HG02943 (cell line): ENCODE data around the gene OPRM1.
A peak's percentile ranks its signal among the peaks of the same experiment; 100 is the strongest.

Experiments used
- ATAC-seq: cut with Tn5 transposase; IDR thresholded peaks from one replicate; pipeline ENCODE4 v1.9.1; 2021; ENCODE audit warnings: mild to moderate bottlenecking, low read depth, moderate library complexity; ENCODE audit not compliant: unreplicated experiment

The OPRM1 gene

DNA sequence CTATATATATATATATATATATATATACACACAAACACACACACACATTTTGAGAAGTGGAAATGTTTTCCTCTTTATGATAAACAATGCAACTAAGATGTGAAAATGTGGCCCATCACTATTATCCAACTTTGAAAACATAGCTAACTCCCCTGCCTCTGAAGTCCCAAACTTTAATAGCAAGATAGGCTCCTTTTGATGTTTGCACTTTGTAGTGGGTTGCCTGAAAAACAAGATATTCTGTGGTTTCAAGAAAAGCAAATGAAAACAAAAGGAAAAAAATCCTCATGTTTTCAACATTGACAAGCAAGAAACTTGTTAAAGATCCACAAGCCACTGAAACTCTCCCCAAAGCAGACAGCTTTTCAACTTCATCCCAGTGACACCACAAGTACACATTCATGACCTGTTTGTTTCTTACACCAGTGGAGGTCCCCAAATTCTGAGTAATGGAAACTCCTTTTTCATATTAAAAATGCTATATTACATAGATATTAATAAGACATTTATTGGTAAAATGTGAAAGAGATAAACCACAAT is 227.6 kb downstream of the OPRM1 start:
- ATAC-seq, result no peak

DNA sequence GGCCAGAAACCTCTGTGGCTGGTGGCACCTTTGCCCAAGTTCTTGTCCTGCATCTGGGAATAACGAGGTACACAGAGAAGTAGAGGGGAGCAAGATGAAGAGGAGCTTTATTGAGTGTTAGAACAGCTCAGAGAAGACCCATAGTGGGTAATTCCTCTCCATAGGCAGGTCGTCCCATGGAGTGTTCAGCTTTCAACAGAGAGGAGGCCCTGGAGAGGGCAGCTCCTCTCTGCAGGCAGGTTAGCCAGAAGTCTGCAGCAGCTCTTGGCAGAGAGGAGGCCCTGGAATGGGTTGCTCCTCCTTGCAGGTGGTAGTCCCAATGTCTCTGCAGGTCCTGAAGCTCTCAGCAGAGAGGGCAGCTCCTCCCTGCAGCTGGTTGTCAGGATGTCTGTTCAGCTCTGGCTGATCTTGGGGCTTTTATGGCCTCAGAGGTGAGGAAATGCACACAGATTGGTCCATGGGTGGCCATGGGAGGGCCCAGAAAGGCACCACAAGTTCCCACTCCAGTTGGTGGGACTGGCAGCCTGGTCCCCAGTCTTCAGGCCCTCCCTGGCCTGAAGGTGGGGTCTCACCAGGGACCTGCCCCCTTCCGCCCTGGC is 228.6 kb downstream of the OPRM1 start:
- ATAC-seq, result no peak

DNA sequence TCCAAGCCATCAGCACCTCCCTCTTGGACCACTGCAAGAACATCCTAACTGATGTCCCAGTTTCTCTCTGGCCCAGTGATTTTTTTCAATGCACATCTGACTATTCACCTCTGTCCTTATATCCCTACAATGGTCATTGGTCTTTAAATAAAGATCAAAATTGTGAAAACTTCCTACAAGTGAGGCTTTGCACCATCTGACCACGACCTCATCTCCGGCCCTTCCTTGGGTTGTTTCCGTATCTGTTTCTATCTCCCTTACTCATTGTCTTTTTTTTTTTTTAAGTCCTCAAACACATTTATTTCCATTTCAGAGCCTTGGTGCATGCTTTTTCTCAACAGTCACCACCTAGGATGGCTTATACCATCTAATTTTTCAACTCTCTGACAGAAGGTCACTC is 229.4 kb downstream of the OPRM1 start:
- no peak for ATAC-seq

DNA sequence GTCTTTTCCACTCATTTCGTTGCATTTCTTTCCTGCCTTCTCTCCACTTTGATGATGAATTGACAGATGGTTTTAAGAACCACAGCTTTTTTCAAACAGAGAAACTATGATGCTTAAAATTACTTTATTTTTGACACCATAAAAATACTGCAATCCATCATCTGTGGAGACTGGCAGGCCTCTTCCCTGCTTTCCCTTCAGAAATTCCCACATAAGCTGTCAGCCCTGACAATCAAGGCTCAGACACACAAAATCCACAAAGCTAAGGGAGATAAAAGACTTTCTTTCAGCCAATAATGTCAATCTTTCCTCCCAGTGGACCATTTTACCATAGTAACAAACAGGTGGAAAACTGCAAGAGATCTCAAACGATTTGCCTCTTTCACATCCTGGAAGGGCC is 235.1 kb downstream of the OPRM1 start:
- no peak for ATAC-seq

DNA sequence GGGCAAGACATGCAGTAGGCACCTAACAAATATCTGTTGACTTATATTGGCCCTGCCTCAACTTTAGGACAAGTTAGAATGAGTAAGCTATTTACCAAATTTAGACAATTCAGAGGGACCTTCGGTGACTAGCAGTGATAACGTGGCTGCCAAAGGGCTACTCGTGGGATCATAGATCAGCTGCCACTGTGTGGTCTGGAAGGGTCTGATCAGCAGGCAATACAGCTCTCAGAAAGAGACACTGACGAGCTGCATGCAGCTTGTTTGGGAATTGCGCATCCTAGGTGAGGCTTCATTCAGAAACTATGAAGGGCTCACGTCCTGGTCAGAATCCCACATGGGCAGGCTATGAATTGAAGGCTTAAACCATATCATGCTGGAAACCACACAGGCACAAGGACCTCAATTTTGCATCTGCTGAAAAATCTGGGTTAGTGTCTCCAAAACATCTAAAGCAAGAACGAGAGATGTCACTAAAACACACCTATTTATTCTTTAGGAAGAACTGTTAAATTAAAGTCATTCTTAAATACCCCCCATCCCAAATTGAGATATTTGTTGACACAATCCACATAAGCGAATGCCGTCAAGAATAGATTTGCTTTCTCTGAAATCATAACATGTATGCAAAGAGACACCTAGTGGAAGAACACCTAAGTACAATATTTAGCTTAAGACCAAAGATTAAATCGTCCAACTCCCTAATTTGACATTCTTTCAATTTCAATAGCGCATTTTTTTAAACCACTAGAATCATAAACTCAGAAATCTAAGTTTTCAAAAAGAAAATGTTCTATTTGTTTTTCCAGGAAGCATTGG is 238.0 kb downstream of the OPRM1 start:
- ATAC-seq, result peak; percentile 58

DNA sequence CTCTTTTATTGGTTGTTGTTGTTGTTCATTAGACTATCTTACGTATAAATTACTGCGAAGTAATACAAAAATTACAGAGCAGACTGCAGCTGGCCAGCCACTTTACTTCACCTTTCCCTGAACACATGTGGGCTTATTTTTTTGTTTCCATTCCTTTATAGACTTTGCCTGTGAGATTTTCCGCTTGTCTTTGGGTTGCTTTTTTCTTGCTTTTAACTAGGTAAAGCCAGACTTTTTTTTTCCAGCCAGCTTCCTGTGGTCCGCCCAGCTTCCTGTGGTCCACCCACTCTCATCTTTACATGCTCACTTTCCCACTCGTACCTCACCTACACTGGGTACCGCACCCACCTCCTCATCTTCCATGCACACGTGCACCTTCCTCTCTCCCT is 238.6 kb downstream of the OPRM1 start:
- peak; percentile 42 for ATAC-seq

DNA sequence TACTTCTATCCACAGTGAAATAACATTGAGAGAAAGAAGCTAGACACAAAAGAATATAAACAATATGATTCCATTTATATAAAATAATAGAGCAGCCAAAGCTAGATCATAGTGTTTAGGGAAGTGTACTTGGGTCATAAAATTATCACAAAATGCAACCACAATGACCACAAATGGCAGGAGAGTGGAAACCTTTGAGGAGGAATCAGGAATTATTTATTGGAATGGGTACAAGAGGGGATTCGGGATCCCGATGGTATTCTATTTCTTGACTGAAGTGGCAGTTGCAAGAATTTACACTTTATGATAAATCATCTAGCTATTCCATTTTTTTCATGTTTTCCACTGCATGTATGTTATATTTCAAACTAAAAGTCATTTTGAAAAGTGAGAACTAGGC is 241.5 kb downstream of the OPRM1 start:
- ATAC-seq, result no peak

DNA sequence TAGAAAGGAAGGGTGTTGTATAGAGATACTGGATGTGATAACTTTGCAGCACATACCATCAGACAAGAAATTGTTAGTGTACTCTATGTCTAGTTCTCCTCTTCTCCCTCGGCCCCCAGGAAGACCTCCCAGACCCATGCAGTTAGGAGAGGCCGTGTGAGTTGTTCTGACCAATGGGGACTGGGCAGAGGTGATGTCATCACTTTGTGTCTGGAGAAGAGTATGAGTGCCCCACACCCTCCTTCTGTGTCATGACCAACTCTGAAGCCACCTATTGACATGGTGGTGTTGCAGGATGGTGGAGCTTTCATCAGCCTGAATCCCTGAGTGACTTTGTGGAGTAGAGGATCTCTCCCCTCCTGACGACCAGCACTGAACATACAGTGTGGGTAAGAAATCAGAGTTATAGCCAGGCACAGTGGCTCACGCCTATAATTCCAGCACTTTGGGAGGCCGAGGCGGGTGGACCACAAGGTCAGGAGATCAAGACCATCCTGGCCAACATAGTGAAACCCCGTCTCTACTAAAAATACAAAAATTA is 245.3 kb downstream of the OPRM1 start:
- ATAC-seq, result no peak

DNA sequence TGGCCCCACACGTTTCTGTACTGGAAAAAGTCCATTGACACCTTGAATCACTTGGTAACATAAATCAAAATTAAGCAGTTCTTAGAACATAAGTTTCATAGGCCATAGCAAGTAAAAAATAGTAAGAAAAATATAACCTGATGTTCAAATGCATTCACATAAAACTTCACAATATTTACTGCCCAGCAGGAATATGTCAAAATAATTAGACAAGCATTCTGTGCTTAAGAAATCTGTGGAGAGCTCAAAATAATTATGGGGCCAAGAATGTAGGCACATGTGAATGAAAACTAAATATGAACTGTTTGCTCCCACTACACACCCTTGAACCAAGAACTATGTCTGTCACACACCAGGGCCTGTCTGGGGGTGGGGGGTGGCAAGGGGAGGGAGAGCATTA is 246.8 kb downstream of the OPRM1 start:
- ATAC-seq, result no peak

DNA sequence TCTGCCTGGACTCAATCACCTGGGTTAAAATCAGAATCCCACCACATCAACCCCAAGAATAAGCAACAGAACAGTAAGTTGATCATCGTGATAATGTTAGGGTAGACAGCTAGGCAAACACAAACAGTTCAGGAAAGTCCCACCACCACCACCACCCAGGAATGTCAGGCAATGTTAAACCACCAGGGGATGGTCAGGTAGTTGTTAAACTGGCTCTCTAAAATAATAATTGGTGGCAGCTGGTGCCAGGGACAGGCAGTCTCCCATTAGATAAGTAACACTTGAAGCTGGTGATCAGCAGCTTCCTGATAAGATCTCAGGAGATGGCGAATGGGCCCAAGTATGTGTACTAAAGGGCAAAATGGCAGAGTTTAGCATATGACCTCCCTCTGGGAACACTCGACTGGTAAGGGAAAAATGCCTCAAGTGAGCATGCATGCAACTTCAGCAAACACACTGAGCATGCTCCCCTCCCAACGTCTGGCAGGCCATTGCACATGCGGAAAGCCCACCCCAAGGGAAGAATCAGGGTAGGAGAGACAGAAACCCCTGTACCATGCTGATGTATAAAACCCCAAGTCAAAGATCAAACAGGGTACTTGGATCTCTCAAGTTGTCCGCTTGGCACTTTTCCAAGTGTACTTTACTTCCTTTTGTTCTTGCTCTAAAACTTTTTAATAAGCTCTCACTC is 250.9 kb downstream of the OPRM1 start:
- no peak for ATAC-seq

DNA sequence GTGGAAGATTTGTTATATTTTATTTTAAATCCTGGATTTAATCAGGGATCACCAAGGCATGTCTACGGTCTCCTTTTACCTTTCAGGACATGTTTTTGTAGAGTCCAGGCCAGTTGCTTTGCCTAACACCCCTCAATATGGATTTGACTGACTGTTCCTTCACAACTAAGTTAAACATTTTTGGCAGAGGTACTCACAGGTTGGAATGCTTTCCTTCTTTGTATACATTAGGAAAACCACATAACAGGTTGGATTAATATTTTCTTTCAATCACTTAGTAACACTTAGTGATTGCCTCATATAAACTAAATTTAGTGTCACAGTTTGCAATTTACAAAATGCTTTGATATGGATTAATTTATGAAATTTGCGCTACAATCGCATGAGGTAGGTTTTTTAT is 253.0 kb downstream of the OPRM1 start:
- ATAC-seq, result no peak

DNA sequence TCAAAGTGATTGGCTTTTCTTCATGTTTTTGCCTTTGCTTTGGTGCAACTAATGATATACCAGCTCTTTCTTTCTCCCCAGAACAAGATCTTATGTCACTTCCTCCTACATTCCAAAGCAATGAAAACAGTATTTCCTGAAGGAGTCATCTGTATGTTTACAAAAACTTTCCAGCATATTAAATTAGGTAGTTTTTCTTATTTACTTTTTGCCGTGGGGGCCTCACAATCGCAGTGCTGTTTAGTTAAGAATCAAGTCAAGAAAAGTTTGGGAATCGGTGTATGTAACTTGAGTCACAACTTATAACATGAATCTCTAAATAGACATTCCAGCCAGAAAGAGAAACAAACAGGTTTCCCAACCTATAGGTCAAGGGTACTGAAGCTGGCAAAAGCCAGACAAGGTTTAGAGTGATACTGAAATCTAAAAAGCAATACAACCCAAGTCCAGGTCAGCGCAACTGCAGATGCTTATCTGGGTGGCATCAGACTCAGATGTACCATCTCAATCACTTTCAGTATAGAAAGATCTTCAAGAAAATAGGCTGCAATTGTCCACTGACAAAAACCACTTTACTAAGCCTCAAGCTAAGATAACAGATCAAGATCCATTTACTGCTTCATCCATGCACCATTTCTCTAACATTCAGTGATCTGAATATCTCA is 253.9 kb downstream of the OPRM1 start:
- no peak for ATAC-seq

DNA sequence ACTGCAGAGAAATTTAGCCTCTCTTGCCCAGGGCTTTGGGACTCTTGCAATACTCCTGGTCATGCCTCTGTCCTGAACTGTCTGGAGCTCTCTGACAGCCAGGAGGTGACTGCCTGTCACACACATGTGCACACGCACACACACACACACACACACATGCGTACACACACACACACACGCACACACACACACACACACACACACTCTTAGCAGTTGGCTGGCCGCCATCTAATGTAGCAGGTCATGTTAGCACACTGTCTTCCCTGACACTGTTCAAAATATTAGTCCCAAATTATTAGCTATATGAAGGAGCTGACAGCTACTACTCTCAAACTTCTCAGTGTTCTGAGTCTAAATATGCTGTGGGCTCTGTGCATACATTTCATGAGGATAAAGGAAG is 256.7 kb downstream of the OPRM1 start:
- ATAC-seq, result no peak
